Glomerular visceral epithelial cell (primary cell): ENCODE results near the gene EDA.

Experiments used
- DNase-seq: peaks from one replicate; pipeline ENCODE4 v3.0.0-alpha.2; 2016; ENCODE audit errors: extremely low spot score

The EDA gene

DNA sequence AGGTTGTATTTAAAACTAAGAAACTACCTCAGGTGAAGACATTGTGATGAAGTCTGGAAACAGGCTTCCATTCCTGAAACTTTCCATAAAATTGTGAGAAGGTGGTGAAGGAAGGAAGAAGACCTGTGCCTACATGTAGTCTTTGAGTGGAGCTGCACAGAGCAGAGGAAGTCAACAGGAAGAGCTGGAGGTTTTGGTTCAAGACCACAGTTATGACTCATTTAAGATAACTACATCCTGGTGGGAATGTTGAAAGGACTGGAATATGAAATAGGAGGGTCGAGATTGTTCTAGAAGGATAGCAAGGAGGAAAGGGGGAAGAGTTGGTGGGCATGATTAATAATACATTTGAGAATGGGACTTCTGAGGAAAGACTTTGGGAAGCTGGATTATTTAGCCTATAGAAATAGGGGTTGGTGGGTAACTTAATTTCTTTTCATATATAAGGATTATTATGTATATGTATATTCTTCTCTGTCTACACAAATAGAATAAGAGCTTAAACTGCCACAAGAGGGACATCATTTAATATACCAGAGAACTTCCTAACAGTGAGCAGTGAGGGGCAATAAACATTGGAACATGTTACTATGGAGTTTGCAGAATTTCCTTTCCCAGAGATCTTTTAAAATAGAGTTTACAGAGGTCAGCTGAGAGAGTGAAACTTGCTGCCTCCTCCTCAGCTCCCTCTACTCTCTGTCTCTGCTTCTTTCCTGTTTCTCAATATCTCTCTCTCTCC is 410.4 kb downstream of the EDA start:
- DNase-seq = no peak

DNA sequence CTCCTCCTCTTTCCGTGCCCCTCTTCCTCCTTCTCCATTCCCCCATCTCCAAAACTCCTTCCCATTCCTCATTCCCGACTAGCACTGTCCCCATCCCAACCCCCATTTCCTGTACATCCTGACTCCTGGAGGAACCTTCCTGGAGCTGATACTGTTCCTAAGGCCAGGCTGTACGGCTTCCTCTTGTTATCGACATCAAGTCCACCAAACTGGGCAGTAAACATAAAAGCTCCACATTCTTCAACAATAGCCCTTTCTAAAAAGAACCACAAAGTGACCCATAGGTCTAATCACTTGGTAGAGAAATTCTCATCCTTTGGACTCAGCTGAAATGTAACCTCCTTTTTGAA is 410.9 kb downstream of the EDA start:
- DNase-seq = no peak

DNA sequence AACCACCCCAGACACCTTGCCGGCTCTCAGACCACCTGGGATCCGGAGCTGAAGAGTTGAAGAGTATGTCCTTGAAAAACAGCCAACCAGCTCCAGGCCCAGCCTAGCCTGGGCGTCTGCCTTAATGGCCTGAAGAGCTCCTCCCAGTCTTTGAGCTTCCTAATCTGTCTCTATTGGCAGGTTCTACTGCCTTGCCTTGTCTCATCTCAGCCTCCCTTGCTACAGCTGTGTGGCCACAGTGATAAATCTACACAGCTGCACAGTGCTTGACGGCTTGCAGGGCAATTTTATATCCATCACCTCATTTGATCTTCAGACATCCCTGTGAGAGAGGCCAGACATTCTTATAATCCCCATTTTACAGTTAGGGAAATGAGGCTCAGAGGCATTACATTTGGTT is 413.9 kb downstream of the EDA start:
- DNase-seq = no peak

DNA sequence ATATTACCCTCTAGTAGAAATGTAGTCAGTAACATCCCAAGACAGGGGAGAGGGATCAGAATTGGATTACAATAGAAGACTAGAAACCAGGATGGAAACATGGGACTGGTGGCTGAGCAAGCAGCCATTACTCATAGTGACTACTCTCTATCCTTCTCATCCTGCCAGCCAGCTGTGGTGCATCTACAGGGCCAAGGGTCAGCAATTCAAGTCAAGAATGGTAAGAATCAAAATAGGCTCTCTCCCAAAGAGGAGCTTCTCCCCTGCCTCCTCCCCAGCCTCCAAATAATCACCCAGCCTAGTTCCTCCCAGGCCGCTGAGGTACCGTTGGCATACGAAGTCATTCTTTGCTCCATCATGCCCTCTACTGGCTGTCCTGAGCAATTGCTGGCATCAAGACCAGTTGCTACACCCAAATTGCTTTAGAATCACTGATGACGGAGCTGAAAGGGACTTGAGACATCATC is 414.4 kb downstream of the EDA start:
- peak; percentile 39 for DNase-seq

DNA sequence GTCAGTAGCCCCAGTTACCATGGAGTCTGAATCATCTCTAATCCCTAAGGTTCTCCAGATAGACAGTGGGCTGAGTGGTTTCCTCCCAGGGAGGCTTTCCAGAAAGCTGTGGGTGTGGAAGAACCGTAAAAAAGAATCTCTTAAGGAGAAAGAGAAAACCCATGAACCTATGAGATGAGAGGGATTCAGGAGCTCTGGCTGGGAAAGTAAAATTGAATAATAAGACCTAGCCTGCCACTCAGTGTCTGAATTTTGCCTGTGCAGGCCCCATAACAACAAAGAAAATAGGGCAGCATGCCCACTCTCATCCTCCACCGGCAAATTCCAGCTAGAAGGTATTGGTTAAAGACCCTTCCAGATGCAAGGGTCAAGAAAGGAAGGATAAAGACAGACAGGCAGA is 416.9 kb downstream of the EDA start:
- no peak for DNase-seq

DNA sequence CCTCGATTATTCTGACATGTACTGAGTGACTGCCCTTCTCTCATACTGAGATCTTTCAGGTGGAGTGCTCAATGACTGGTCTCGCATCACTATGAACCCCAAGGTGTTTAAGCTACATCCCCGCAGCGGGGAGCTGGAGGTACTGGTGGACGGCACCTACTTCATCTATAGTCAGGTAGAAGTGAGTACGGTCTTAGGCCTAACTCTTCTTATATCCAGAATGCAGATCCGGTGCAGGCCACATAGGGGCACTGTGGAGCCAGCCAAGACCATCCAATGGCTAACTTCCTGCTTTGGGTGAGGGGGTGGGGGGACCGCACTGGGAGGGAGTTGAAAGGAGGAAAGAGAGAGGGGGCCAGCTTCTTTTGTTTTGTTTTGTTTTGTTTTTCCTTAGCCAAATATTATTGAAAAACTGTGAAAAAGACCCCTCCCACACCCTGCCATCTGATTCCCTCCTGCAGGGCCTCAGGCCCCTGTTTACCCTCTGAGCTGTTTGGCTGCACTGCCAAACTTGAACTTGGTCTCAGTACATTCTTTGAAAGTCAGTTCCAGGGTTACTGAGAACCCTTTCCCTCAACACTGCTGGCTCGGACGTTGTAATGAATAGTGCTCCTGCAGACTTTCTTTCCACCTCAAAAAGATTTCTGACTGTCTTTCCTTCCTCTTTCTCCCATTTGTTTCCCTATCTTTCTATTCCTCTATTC is 417.6 kb downstream of the EDA start:
- DNase-seq = no peak

DNA sequence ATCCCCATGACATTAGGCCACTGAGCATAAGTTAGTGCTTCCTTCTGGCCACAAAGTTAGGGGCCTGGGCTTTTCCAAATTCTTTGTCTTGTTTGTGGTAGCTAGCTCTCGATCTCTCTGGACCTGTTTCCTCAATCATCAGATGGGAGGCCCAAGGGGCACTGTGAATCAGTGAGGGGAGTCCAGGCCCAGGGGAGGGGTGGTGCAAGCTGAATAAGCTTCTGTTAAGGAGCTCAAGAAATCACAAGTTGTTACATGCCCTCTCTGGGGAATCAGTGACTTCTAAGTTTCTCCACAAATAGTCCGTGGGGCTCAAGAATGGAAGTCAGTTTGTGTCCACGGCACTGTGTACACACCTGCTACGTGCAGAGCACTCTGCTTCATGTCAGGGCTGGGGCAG is 418.7 kb downstream of the EDA start:
- no peak for DNase-seq

DNA sequence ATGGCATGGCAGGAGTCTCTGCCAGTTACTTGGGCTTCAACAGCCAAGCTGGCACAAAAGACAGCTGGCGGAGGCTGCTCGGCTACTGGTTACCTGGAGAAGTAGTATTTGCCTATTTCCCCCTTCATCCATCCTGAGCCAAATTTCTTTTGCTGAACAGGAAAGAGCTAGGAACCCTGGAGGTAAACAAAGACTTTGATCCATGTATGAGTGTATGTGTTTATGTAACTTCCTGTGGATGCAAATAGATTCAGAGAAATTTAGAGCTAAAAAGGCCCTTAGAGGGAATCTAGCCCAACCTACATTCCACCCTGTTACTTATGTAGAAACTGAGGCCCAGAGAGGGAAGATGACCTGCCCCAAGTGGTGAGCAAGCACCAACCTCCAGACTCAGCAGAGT is 422.6 kb downstream of the EDA start:
- DNase-seq = no peak

DNA sequence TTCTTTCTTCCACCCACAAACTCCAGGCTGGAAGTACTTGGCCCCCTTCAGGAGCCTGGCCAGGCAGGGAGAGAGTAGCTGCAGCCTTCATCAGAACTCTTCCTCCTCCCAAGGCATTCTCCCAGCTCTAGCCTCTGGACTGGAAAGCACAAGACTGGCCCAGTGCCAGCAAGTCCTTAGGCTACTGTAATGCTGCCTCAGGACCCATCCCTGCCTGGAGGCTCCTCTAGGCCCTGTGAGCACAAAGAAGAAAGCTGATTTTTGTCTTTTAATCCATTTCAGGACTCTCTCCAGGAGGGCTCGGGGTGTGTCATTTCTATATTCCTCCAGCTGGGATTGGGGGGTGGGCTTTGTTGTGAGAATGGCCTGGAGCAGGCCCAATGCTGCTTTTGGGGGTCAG is 423.0 kb downstream of the EDA start:
- DNase-seq = no peak

DNA sequence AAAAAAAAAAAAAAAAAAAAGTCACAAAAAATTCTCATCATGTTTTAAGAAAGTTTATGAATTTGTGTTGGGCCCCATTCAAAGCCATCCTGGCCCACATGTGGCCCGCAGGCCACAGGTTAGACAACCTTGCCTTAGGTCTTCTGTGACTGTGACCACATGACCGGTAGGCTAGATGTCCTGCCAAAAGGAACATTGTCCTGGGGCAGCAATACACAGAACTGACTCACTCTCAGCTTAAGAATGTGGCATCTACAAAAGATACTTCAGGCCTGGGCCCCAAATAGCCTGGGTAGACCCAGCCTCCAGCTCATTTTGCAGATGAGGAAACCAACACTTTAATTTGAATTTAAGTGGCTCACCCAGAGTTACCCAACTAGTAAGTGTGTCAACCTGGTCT is 423.8 kb downstream of the EDA start:
- DNase-seq = no peak

DNA sequence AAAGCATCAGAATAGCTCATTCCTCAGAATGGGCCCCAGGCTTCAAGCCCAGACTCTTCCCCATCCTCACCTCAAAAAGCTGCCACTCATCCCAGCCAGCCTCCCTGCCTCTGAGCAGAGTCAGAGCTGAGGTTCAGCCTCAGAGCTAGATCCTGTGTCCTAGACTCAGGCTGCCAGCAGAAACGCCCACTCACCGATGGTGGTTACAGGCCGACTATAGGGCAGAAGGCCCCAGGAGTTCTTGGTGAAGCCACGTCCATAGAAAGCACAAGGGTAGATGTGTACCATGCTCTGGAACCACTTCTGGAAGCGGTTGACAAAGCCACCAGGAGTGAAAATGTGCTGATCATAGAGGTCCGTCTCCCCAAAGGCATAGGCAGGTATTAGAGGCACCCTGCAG is 426.1 kb downstream of the EDA start:
- no peak for DNase-seq

DNA sequence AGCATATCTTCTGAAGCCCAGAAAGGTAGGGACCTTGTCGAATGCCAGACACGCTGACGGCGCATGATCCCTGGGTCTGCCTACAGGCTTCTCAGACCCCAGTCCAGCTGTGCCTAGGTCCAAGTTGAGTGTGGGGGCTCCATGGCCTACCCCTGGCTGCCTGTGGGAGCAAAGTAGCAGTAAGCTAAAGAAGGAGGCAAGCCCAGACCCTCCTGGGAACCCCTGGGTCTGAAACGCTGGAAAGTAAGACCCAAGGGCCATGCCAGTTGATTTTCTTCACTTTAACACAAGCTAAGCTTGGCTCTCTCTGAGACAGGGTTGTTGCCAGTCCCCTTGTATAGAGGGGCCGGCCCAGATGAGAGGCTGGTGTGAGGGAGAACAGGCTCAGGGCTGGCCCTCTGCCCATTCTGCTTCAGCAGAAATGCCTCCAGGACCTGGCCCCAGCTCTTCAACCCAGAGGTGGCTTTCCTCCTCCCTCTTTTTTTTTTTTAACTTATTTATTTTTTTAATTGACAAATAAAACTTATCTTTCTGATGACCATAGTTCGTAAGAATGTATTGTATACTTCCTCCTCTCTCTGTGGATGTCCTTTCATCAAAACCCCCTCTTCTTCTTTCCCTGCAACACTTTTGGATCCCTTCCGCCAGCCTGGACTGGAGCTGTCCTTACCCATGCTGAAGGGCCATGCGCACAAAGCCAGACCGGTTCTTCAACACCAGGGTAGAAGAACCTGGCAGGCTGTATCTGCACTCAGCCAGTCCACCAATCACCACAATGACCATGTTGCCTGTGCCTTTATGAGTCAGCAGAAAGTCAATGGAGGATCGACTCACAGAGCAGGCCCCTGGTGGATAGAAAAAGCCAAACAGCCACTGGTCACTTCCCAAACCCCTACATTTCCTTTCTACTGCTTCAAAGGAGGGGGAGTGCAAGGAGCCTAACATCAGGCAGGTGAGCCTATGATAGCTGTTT is 426.8 kb downstream of the EDA start:
- no peak for DNase-seq

DNA sequence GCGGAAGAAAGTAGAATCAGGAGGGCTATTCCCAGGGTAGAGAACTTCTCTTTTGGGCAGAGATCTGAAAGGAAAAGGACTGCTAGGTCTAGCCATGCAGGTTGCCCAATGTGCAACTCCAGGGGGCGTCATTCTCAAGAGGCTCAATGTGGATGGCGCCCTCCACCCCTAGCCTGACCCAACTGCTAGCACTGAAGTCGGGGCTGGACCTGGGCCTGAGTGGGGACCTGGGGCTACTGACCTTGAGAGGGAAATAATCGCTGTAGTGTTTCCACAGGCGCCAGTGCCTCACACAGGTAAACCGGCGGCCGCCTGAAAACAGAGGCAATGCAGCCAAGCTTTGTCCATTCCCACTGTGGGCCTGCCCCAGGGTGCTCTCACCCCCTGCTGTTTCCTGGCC is 427.8 kb downstream of the EDA start:
- DNase-seq = no peak

DNA sequence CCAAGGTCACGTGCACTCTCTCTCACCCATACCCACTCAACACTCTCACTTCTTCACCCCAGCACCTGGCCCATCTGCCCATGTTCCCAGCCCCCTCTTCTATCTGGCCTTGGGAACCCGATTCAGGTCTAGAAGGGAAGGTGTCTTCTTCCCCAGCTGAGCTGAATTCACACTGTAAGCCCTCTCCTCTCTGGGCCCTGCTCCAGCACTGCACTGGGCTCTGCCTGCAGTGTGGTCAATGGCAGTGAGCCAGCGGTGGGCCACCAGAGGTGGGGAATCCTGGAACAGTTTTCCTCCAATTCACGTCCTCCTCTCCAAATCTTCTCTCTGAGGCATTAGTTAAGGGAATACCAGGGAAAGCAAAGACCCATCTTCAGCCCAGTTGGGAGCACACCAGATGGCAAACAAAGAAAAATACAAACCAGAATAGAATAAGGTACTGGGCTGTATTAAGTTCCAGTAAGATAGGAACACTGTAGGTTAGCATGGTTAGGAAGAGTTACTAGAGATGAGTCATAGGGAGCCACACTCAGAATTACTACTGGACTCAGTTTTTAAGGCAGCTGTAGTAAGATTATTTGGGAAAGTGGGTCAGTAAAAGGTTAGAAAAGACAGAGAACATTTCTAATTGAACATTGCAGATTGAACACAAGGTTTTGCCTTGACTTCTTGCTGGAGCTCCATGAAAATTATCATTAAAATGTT is 428.8 kb downstream of the EDA start:
- no peak for DNase-seq

DNA sequence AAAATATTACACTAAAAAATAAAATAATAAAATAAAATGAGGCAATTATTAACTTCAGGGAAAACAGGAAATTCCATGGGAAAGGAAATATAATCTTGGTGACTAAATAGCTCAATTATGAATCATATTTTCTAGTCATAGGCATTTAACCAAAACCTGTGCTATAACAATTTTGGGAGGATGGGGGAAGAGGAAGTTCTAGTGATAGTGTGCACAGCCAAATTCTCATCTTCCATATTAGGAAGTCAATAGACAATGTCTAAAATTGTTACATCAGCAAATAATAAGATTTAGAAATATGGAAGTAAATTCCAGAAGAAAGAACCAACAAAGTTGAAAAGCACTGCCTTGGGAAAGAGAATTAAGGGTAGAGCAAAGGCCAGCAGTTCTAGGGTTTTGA is 431.1 kb downstream of the EDA start:
- DNase-seq = no peak

DNA sequence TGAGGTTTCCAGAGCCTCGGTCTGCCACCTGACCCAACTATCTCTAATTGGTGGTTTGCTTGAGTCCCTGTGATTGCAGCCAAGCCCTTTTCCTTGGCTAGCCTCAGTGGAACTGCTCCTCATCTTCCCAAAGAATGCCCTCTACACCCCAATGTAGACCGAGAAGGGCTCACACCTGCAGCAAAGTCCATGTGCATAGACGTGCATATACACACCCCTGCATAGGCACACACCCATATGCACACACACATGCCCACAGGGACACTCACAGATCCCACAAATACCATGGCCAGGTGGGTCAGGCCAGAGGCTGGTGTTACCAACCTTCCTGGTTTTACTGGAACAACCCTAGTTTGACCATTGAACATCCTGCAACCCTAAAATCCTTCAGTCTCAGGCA is 433.5 kb downstream of the EDA start:
- no peak for DNase-seq

DNA sequence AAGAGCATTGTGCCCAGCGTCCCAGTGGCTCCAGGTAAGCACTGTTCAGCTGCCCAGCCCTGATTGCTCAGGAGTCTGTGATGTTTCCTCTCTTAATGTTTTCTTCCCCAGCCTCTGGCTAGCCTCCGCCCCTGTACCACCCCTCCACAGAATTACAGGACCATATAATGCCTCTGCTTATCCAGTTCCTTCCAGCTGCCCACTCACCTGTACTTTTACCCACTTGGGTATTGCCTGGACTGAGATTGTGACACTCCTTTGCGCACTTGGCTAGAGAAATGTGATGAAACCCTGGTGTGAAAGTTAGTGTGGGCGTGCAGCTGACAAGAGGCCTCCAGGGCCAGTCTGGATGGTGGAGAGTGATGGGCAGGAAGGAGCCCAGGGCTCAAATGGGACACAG is 434.0 kb downstream of the EDA start, which contains the start of gene AWAT2:
Gene AWAT2, minus strand, starts transcription at position 14 of the 400 bp plus-strand sequence. Its CDS starts 6 bp downstream, at position 8.
- DNase-seq = no peak

DNA sequence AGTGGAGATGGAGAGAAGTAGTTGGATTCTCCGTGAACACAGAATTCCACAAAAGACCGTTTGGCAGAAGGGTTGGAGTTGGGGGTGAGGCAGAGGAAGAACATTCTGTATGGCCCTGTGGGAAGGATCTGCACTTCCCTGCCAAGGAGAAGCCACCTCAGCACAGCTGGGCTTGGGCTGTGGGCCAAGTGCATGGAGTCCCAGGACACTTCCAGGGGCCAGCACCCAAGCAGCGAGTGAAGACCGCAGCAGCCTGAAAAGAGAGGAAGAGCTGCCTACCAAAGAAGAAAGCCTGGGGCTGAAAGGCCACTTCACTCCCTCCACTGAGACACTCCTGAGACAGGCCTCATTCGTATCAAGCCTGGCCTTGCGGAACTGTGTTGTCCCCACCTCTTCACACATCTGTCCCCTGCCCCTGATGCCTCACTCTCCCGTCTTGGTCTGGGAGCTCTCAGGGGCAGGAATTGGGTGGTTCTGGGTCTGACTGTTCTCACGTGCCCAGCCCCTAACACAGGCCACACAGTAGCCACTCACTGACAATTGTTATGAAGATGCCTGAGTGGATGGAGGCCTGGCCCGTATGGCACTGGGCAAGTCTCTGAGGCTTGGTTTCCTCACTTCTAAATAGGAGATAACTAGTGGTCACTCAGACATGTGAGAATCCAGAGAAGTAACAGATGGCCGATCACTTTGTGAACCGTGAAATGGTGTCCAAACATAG is 437.1 kb downstream of the EDA start:
- DNase-seq = no peak

DNA sequence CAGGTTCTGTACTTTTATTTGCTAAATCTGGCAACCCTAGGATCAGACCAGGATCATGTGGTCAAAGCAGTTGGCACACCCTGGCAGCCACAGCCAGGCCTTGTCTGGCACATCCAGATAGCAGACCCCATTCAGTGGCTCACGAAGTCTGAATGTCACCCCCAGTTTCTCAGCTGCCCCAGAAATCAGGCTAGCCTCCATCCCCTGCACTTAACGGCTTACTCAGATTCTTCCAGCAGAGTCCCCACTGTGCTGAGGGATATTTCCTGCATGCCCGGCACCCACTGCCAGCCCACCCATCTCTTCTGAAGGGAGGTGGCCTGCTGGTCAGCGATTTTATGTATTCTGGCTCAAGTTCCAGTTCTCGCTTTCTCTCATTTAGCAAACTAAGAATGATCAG is 438.5 kb downstream of the EDA start:
- no peak for DNase-seq

DNA sequence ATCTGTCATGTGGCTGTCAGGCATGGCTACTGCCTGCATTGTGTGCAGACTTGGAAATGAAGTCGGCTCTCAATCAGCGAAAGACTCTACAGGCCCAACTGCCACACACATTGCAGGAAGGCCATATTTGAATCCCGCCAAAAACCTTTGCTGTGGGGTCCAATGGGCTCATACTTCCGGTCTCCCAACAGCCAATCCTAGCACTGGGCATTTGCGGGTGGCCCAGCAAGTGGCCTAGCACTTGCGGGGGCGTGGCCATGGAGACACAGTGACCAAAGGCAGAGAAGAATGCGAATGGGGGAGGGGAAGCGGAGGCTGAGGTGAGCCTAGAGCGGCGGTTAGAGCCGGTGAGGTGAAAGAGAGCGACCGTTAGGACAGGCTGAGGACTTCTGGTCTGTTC is 446.2 kb downstream of the EDA start, which contains the start of gene OTUD6A:
Gene OTUD6A, plus strand, starts transcription at position 382 of the 400 bp plus-strand sequence. CDS start 68 bp downstream, outside the sequence.
- DNase-seq = no peak
